Measurements from ENCODE around the gene TMC5.
"Not testable (repeated sequence)": the region's sequence is repeated elsewhere in the genome, so short reads cannot be mapped to it uniquely, and the experiment has no call there.

Gene TMC5

GRCh38 chr16:19406891-19407491 is 10.7 kb upstream of the TMC5 start:
- DNase-seq (ENCODE audit: low read depth): no peak

- DNase-seq (ENCODE audit: low read depth): no peak
Measured at GRCh38 chr16:19410435-19411171, 7.1 kb upstream of the TMC5 start.

GRCh38 chr16:19411298-19411697 is 6.4 kb upstream of the TMC5 start:
- no peak for DNase-seq (ENCODE audit: low read depth)

GRCh38 chr16:19412055-19412454 is 5.6 kb upstream of the TMC5 start:
- DNase-seq (ENCODE audit: low read depth): not testable (repeated sequence)

GRCh38 chr16:19415461-19415860 is 2.2 kb upstream of the TMC5 start:
- DNase-seq (ENCODE audit: low read depth): no peak

- no peak for DNase-seq (ENCODE audit: low read depth)
Measured at GRCh38 chr16:19415918-19416317, 1.8 kb upstream of the TMC5 start.

GRCh38 chr16:19418200-19418599 is 517 bp downstream of the TMC5 start:
- no peak for DNase-seq (ENCODE audit: low read depth)

GRCh38 chr16:19419698-19420075 is 2.0 kb downstream of the TMC5 start:
- no peak for DNase-seq (ENCODE audit: low read depth)

GRCh38 chr16:19424478-19424877 is 6.8 kb downstream of the TMC5 start:
- no peak for DNase-seq (ENCODE audit: low read depth)

GRCh38 chr16:19430345-19430744 is 12.7 kb downstream of the TMC5 start:
- DNase-seq (ENCODE audit: low read depth): no peak

GRCh38 chr16:19431636-19432340 is 14.1 kb downstream of the TMC5 start:
- DNase-seq (ENCODE audit: low read depth): no peak

GRCh38 chr16:19432429-19432828 is 14.7 kb downstream of the TMC5 start:
- no peak for DNase-seq (ENCODE audit: low read depth)

GRCh38 chr16:19434584-19434983 is 16.9 kb downstream of the TMC5 start:
- DNase-seq (ENCODE audit: low read depth): no peak

- DNase-seq (ENCODE audit: low read depth): no peak
Measured at GRCh38 chr16:19436540-19436939, 18.9 kb downstream of the TMC5 start.

- DNase-seq (ENCODE audit: low read depth): no peak
Measured at GRCh38 chr16:19437280-19437679, 19.6 kb downstream of the TMC5 start.

GRCh38 chr16:19438739-19439138 is 21.1 kb downstream of the TMC5 start:
- DNase-seq (ENCODE audit: low read depth): no peak

- DNase-seq (ENCODE audit: low read depth): no peak
Measured at GRCh38 chr16:19439483-19439882, 21.8 kb downstream of the TMC5 start.

- DNase-seq (ENCODE audit: low read depth): no peak
Measured at GRCh38 chr16:19443659-19444058, 26.0 kb downstream of the TMC5 start.

GRCh38 chr16:19446300-19446846 is 28.7 kb downstream of the TMC5 start:
- DNase-seq (ENCODE audit: low read depth): no peak

GRCh38 chr16:19446886-19447285 is 29.2 kb downstream of the TMC5 start:
- no peak for DNase-seq (ENCODE audit: low read depth)

- no peak for DNase-seq (ENCODE audit: low read depth)
Measured at GRCh38 chr16:19450186-19450585, 32.5 kb downstream of the TMC5 start.

- DNase-seq (ENCODE audit: low read depth): no peak
Measured at GRCh38 chr16:19458722-19459379, 41.2 kb downstream of the TMC5 start.

- DNase-seq (ENCODE audit: low read depth): no peak
Measured at GRCh38 chr16:19460397-19460796, 42.7 kb downstream of the TMC5 start.
